ENCODE results near the gene SUSD1.

GRCh38 chr9:112121633-112122032 lies 53.5 kb downstream of the SUSD1 start:
- TF ChIP-seq YY1 (IDR thresholded peaks at IDR 0.05) (no peak), ZBTB33 (IDR thresholded peaks at IDR 0.05) (no peak), CTCF (IDR thresholded peaks at IDR 0.05; ENCODE audit: low read depth, low read length, missing input control) (no peak), RAD21 (IDR thresholded peaks at IDR 0.05) (no peak), GABPA (IDR thresholded peaks at IDR 0.05 in 1 of 2, conservative IDR thresholded peaks at IDR 0.05 in 1 of 2) (no peak), TAF1 (conservative IDR thresholded peaks at IDR 0.05) (no peak), FOXA1 (IDR thresholded peaks at IDR 0.05) (no peak), ATF3 (IDR thresholded peaks at IDR 0.05) (no peak), MAX (IDR thresholded peaks at IDR 0.05) (no peak)

Data from liver (tissue), 3 donors.